Stimulated activated CD4-positive, alpha-beta T cell treated with anti-CD3 and anti-CD28 coated beads, Interleukin-15, amount 100 ng/mL, for 24 hours (primary cell): ENCODE measurements around the gene WNT4.
A peak's percentile ranks its signal among the peaks of the same experiment; 100 is the strongest.

Source experiments
- DNase-seq: peaks from one replicate; pipeline ENCODE4 v3.0.0-alpha.2; 2020

WNT4 gene

GRCh38 chr1:22143065-22144033 is at the start of gene WNT4:
TSS of gene WNT4 (minus strand) at chr1:22143097. CDS start at chr1:22142922, 175 bp downstream.
- peak; percentile 49 for DNase-seq

- no peak for DNase-seq
Observed at GRCh38 chr1:22190731-22191130, 47.8 kb upstream of the WNT4 start.

DNA sequence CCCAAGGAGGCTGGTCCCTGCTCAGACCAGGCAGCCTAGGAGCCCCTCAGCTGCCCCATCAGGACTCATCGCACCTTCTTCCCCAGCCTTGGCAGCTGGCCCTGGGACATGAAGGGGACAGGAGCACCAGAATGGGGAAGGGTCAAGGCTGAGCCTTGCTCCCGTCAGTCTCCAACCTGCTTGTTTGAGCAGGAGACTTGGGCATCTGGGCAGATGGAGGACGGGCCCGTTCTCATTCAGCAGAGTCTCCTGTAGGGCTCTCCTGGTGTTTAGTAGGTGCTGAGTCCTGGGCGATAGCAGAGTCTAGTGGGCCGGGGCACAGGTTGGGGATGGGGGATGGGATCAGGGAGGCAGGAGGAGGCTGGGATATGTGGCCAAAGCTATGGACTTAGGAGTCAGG is 47.4 kb upstream of the WNT4 start:
- no peak for DNase-seq

DNA sequence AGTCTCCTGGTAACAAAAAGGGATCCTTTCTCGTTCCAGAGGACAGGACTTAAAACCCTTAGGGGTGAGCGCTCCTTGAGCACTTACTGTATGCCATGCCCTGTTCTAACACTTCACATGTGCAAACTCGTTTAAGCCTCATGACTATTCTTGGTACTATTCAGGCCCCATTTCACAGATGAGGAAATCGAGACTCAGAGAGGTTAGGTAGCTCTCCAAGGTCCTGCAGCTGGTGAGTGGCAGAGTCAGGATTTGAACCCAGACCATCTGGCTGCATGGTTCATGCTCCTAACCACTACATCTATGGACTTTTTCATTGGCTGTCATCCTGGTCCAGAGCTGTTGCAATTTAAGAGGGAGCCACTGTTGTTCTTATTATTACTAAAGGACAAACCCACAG is 46.7 kb upstream of the WNT4 start:
- no peak for DNase-seq

DNA sequence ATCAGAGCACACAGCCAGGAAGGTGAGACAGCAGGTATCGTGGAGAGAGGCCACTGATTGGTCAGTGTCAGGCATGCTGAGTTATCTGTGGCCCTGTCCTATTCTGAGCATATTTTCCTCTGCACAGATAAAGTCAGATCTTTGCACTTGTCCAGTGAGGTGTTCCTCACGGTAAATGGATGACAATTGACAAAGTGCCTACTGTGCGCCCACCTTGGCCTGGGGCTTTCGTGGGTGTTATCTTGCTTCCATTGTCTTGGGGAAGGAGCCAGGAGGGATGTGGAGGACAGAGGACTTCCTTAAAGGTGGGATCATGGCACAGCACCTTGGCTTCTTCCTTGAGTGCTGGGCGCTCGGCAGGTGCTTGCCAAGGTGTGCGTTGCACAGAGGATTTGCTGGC is 46.0 kb upstream of the WNT4 start:
- no peak for DNase-seq

- DNase-seq: no peak
Observed at GRCh38 chr1:22188436-22188835, 45.5 kb upstream of the WNT4 start.

- DNase-seq: no peak
Observed at GRCh38 chr1:22186311-22186710, 43.4 kb upstream of the WNT4 start.

DNA sequence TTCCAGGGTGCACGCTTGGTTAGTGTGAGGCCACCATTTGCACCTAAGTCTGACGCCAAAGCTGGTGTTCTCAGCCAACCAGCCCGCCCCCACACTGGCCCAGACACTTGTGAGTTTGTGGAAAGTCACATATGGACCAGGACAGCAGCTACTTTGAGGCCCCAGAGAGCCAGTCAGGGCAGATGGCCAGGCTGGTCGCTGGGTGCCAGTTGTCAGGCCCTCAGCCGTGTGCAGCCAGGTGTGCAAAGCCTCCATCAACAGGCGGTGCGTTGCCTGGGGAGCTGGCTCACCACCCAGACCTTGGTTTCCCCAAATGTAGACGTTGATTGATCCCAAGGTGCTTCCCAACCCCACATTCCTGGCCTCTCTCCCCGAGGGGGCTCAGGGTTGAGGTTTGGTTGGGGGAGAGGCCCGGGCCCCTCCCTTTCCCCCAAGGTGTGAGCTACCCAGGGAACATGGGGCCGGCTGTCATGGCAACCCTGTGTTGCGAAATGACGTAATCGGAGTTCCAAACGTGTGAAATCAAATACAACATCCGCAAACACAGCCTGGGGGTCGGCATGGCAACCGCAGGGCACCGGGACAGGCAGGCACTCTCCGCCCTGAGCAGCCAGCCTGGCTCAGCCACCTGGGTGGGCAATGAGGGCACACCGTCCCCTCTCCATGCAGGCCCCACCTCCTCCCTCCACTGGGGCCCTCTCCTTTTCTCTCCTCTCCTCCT is 42.2 kb upstream of the WNT4 start:
- no peak for DNase-seq

- no peak for DNase-seq
Observed at GRCh38 chr1:22184454-22184853, 41.6 kb upstream of the WNT4 start.

DNA sequence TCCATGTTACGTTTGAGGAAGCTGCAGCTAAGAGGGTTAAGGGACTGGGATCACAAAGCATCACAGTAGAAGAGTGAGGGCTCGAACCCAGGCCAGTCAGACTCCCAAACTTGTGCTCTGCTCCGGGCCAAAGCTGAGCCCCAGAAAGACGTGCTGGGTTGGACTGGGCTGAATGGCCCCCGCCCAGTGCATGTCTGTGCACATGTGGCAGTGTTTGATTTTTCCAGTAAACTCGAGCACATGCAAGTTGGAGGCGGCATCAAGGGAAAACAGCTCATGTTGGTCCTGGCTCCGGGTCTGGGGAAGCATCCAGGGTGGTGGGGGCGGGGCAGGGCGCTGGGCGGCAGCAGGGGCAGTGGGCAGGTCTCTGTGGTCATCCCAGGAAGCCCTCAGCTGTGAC is 39.8 kb upstream of the WNT4 start:
- no peak for DNase-seq

GRCh38 chr1:22179197-22179803 is 36.4 kb upstream of the WNT4 start:
- DNase-seq: no peak

- peak; percentile 36 for DNase-seq
Observed at GRCh38 chr1:22177354-22178003, 34.6 kb upstream of the WNT4 start.

DNA sequence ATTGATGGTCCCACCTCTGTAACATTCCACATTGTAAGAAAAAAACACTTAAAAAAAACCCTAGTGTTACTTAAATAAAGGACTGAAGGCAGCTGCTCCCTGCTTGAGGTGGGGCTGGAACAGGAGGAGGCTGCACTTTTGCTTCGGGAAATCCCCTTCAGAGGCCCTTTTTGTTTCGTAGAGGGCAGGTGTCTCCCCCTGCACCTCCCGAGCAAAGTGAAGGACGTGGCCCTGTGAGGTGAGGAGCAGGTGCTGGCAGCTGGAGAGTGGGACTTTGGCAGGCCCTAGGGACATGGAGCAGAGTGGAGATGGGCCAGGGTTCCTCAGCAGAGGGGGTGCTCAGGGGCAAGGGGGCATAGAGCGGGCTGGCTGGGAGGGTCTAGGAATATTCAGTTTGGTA is 33.4 kb upstream of the WNT4 start:
- peak; percentile 46 for DNase-seq

- DNase-seq: no peak
Observed at GRCh38 chr1:22174446-22175220, 31.7 kb upstream of the WNT4 start.

DNA sequence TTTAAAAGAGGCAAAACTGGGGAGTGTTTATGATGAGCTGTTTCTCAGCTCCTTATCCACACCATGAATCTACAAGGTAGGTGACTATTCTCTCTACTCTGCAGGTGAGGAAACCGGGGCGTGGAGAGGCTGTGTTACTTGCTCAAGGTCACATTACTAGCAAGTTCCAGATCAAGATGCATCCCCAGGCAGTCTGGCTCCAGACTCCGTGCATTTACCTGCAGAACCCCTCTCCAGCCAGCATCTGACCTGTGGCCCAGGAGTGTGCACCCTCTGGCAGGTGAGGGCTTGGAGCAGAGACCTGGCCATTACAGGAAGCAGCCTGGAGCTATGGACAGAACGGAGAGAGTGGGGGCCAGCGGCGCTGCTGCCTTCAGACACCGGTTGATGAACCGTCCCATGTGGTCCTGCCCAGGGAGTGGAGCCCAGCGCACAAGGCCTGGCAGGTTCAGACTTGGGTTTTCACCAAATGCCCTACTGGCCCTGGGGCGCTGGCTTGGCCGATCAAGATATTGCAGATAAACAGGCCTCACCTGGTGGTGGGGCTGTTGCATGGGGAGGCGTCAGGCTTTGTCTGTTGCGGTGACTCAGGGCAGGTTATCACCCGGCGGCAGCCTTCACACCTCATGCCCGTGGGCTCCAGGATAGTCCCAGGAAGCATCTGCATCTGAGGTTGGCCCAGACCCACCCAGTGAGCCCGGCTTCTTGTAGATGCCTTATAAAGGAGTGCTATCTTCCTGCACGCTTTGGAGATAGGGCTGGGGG is 29.2 kb upstream of the WNT4 start:
- DNase-seq: no peak

DNA sequence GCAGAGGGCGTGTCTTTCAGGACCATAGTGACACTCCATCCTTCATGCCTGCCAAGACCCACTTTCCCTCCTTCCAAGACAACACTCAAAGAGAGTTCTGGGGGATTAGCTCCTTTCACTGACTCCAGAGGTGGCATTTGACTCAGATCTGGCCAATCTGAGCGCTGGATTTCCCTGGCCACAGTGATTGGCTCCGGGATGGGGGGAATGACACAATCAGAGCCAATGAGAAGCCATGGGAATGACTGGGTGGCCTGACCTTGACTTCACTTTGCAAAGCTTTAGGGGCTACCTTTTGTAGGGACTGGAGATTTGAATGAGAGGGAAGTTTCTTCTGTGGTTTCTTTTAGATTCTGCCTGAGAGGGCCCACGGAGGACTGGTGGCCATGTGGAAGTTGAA is 26.9 kb upstream of the WNT4 start:
- no peak for DNase-seq

- no peak for DNase-seq
Observed at GRCh38 chr1:22168412-22168973, 25.6 kb upstream of the WNT4 start.

- DNase-seq: no peak
Observed at GRCh38 chr1:22166439-22166838, 23.5 kb upstream of the WNT4 start.

GRCh38 chr1:22164841-22165808 is 22.2 kb upstream of the WNT4 start:
- no peak for DNase-seq

- DNase-seq: no peak
Observed at GRCh38 chr1:22163564-22163963, 20.7 kb upstream of the WNT4 start.
